ENCODE measurements around the gene SSU72.
"Not testable (repeated sequence)": the region's sequence is repeated elsewhere in the genome, so short reads cannot be mapped to it uniquely, and the experiment has no call there.

DNA sequence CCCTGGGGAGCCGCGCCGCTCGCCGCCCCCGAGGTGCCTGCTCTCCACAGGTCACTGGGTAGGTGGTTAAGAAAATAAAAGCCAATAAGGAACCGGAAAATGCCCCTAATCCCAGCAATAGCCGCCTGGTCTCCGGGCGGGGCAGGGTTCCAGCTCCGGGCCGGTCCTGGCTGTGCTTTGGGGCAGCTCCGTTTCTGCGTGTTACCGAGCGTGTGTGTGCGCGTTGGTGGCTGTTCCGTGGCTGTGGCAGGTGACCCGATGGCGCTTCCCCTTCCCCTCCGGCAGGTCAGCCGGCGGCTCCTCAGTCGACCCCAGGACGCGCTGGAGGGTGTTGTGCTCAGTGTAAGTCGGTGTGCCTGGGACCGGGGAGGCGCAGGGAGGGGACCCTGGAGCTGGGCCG, 51.4 kb downstream of the SSU72 start:
- TF ChIP-seq, protein P1, sequence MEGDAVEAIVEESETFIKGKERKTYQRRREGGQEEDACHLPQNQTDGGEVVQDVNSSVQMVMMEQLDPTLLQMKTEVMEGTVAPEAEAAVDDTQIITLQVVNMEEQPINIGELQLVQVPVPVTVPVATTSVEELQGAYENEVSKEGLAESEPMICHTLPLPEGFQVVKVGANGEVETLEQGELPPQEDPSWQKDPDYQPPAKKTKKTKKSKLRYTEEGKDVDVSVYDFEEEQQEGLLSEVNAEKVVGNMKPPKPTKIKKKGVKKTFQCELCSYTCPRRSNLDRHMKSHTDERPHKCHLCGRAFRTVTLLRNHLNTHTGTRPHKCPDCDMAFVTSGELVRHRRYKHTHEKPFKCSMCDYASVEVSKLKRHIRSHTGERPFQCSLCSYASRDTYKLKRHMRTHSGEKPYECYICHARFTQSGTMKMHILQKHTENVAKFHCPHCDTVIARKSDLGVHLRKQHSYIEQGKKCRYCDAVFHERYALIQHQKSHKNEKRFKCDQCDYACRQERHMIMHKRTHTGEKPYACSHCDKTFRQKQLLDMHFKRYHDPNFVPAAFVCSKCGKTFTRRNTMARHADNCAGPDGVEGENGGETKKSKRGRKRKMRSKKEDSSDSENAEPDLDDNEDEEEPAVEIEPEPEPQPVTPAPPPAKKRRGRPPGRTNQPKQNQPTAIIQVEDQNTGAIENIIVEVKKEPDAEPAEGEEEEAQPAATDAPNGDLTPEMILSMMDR (IDR thresholded peaks at IDR 0.05; ENCODE audit: low read depth, low read length) = not testable (repeated sequence)
- TF ChIP-seq POLR2A (IDR thresholded peaks at IDR 0.05; ENCODE audit: extremely low read depth, insufficient read length) = not testable (repeated sequence)

Data from NB4 (cell line).